HUES6 (cell line): ENCODE results near the gene CCDC68.

ENCODE experiments used
- H3K27ac ChIP-seq: 2 replicates; pipeline ENCODE4 v1.7.0; 2013; ENCODE audit warnings: low read depth, mild to moderate bottlenecking, low read length, inconsistent platforms
- H3K27me3 ChIP-seq: 2 replicates; pipeline ENCODE4 v1.6.1; 2013; ENCODE audit warnings: low read length; ENCODE audit not compliant: control insufficient read depth, insufficient read depth
- H3K36me3 ChIP-seq: 2 replicates; pipeline ENCODE4 v1.6.1; 2013; ENCODE audit warnings: low read length; ENCODE audit not compliant: control insufficient read depth, insufficient read depth
- H3K4me1 ChIP-seq: 2 replicates; pipeline ENCODE4 v1.6.1; 2013; ENCODE audit warnings: low read length; ENCODE audit not compliant: control insufficient read depth, insufficient read depth
- H3K4me3 ChIP-seq: 2 replicates; pipeline ENCODE4 v1.5.1; 2013; ENCODE audit warnings: low read depth, low read length
- H3K9ac ChIP-seq: one replicate; pipeline ENCODE4 v1.6.1; 2013; ENCODE audit warnings: mild to moderate bottlenecking, low read length
- H3K9me3 ChIP-seq: 2 replicates; pipeline ENCODE4 v1.6.1; 2013; ENCODE audit warnings: low read depth, low read length; ENCODE audit not compliant: control insufficient read depth, insufficient read depth

The CCDC68 gene

GRCh38 chr18:54945576-54946125 lies 13.6 kb downstream of the CCDC68 start:
- Histone ChIP-seq H3K4me3 (no peak overlapping the region), H3K9me3 (no peaks in the 10 kb centered on the region), H3K36me3 (no peaks in the 10 kb centered on the region), H3K27me3 (no peaks in the 10 kb centered on the region), H3K27ac (no peak overlapping the region), H3K9ac (no peak overlapping the region), H3K4me1 (no peaks in the 10 kb centered on the region)

- H3K27ac ChIP-seq = no peak overlapping the region
- H3K4me3 ChIP-seq = no peak overlapping the region
- no peak overlapping the region for H3K9ac ChIP-seq
- H3K9me3 ChIP-seq = no peaks in the 10 kb centered on the region
- no peaks in the 10 kb centered on the region for H3K36me3 ChIP-seq
- H3K27me3 ChIP-seq = no peaks in the 10 kb centered on the region
- H3K4me1 ChIP-seq = no peaks in the 10 kb centered on the region
These were observed 16.7 kb downstream of the CCDC68 start for GRCh38 chr18:54942569-54942968.

DNA sequence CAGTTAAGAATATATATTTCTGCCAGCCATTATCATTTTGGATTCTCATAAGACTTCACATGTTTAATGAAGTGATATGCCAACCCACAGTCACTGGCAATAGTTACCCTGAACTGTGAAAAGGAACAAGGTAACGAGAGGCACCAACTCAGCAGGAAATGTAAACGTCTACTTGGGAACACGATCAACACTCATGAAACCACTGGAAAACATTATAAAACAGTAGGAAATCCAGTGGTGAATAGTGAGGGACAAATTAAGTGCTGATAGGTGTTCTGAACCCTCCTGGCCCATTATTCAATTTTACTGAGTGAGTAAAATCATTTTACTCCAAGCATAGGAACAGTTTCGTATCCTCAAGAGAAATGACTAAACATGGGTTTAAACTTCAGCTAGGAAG lies 17.1 kb downstream of the CCDC68 start:
- Histone ChIP-seq H3K4me1 (no peaks in the 10 kb centered on the region), H3K4me3 (no peak overlapping the region), H3K9me3 (no peaks in the 10 kb centered on the region), H3K27me3 (no peaks in the 10 kb centered on the region), H3K27ac (no peak overlapping the region), H3K36me3 (no peaks in the 10 kb centered on the region), H3K9ac (no peak overlapping the region)

DNA sequence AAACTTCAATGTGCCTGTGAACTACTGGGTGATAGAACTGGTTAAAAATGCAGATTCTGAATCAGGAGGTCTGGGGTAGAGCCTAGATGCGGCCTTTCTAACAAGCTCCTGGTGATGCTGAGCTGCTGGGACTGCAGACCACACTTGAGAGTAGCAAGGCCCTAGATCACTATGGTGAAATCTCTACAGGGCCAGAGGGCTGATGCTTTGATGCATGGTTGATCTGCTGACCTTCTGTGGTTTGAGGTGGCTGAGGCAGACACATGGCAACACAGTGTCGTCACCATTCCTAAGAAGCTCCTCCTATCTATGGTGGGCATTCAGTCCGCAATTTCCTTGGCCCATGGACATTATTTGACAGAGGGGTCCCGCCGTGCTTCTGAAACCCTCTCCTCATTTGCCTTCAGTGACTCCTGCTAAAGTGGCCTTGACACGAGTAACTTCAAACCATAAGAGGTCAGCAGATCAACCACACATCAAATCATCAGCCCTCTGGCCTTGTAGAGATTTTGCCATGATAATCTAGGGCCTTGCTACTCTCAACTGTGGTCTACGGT lies 19.8 kb downstream of the CCDC68 start:
- Histone ChIP-seq H3K27me3 (no peaks in the 10 kb centered on the region), H3K9ac (no peak overlapping the region), H3K4me3 (no peak overlapping the region), H3K4me1 (no peaks in the 10 kb centered on the region), H3K36me3 (no peaks in the 10 kb centered on the region), H3K27ac (no peak overlapping the region), H3K9me3 (no peaks in the 10 kb centered on the region)

DNA sequence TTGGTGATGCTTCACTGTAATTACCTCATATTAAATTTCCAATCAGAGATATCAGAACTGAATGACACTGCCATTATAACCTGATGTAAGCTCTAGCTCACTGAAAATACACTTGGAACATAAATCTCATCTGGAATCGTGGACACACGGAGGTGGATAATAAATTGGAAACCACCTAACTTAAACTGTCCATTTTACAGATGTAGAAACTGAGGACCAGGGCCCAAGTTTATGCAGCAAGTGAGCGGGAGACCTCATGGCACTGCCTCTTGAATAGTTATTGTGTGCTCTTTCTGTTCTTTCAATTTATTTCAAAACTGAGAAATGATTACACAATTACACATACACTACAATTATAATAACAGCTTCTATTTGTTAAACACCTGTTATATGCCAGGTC lies 20.8 kb downstream of the CCDC68 start:
- Histone ChIP-seq H3K4me1 (no peaks in the 10 kb centered on the region), H3K36me3 (no peaks in the 10 kb centered on the region), H3K9ac (no peak overlapping the region), H3K27me3 (no peaks in the 10 kb centered on the region), H3K27ac (no peak overlapping the region), H3K4me3 (no peak overlapping the region), H3K9me3 (no peaks in the 10 kb centered on the region)

DNA sequence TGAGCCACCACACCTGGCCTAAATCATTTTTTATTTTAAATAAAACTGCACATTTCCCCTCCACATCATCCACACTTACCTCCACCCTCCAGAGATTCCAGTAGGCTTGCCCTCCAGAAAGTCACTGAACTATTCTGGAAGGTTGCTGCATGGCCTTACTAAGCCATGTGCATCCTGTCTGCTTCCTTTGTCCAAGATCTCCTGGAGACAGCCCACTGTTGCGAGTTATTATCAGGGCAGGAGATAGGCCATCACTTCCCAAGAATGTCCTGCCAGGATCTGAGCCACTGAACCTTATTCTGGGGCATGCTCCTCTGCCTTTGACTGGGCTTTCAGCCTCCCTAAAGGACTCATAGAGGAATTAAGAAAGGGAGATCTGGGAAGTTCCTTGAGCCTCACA lies 26.8 kb downstream of the CCDC68 start:
- Histone ChIP-seq H3K9me3 (no peaks in the 10 kb centered on the region), H3K27ac (no peak overlapping the region), H3K4me1 (no peaks in the 10 kb centered on the region), H3K36me3 (no peaks in the 10 kb centered on the region), H3K4me3 (no peak overlapping the region), H3K9ac (no peak overlapping the region), H3K27me3 (no peaks in the 10 kb centered on the region)

DNA sequence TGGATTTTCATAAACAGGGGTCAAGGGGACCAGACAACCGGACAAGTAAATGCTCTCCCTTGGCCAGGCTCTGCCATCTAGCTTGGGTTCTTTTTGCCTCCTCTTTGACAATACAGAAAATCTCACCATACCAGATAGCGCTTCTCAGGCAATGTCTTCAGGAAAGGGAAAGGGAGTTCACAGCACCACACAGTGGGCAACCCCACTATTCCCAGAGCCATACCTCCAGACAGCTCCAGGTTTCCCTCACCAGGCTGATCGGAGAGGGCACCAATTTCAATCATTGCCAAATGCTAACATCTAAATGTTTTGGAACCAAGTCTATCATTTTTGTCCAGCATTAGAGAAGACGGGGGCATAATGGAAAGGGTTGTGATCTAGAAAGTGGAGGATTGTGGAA lies 28.1 kb downstream of the CCDC68 start:
- no peaks in the 10 kb centered on the region for H3K27me3 ChIP-seq
- H3K9me3 ChIP-seq = no peaks in the 10 kb centered on the region
- H3K4me1 ChIP-seq = no peaks in the 10 kb centered on the region
- no peaks in the 10 kb centered on the region for H3K36me3 ChIP-seq
- H3K27ac ChIP-seq = no peak overlapping the region
- no peak overlapping the region for H3K4me3 ChIP-seq
- H3K9ac ChIP-seq = no peak overlapping the region

- H3K4me3 ChIP-seq = no peak overlapping the region
- H3K9me3 ChIP-seq = no peaks in the 10 kb centered on the region
- no peaks in the 10 kb centered on the region for H3K27me3 ChIP-seq
- H3K27ac ChIP-seq = no peak overlapping the region
- no peaks in the 10 kb centered on the region; the same call in 1 of the 2 replicates for H3K4me1 ChIP-seq
- no peak overlapping the region for H3K9ac ChIP-seq
- H3K36me3 ChIP-seq = no peaks in the 10 kb centered on the region
These were observed 31.0 kb downstream of the CCDC68 start for GRCh38 chr18:54928236-54928635.

- Histone ChIP-seq H3K4me1 (no peaks in the 10 kb centered on the region; the same call in 1 of the 2 replicates), H3K4me3 (no peak overlapping the region), H3K36me3 (no peaks in the 10 kb centered on the region), H3K9me3 (no peaks in the 10 kb centered on the region), H3K27me3 (no peaks in the 10 kb centered on the region), H3K9ac (no peak overlapping the region), H3K27ac (no peak overlapping the region)
These were observed 32.5 kb downstream of the CCDC68 start for GRCh38 chr18:54926593-54927325.

DNA sequence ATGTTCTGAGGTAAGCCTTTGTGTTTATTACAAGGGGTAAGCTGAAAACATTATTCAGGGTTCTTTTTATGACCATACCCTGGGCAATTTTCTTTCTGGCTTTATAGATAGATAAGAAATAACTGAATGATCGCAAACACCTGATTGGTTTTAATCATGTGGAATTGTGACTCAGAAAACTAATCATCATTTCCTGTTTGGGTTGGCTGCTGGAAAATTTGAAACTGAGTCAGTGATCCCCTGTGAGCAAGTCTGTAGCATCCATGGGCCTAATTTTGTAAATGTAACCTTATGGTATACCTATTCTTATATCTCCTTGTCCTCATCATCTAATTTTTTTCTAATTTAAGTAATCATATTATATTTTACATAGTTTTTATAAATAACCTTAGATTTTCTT lies 34.3 kb downstream of the CCDC68 start:
- Histone ChIP-seq H3K9me3 (no peaks in the 10 kb centered on the region), H3K27me3 (no peaks in the 10 kb centered on the region), H3K4me3 (no peak overlapping the region), H3K9ac (no peak overlapping the region), H3K36me3 (no peaks in the 10 kb centered on the region), H3K27ac (no peak overlapping the region), H3K4me1 (no peaks in the 10 kb centered on the region; the same call in 1 of the 2 replicates)

DNA sequence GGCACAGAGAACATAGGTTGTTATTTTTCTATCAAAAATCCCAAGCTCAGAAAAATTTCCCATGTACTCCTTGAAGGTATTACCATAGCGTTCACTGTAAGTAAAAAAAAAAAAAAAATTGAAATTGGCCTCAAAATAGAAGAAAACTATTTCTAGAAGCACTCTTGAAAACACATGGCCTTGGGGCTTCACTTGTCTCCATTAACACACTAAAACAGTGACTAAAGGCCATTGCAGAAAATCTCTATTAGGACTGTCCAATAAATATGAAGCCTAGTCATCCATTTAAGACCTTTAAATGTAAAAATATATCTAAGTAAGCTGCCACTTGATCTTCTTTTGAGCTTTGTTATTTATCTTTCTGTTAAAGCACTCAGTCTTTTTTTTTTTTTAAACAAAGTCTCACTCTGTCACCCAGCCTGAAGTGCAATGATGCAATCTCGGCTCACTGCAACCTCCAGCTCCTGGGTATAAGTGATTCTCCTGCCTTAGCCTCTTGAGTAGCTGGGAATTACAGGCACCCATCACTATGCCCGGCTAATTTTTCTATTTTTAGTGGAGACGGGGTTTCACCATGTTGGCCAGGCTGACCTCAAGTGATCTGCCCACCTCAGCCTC lies 35.8 kb downstream of the CCDC68 start:
- Histone ChIP-seq H3K27me3 (no peaks in the 10 kb centered on the region), H3K4me3 (no peak overlapping the region), H3K4me1 (no peaks in the 10 kb centered on the region; the same call in 1 of the 2 replicates), H3K36me3 (no peaks in the 10 kb centered on the region), H3K27ac (no peak overlapping the region), H3K9ac (no peak overlapping the region), H3K9me3 (no peaks in the 10 kb centered on the region)
